Epithelial cell of esophagus (primary cell): Measurements from ENCODE around the gene AGPAT1.

Experiments used
- DNase-seq: peaks from one replicate; pipeline ENCODE4 v3.0.0; 2010; ENCODE audit warnings: low read depth
- H3K4me3 ChIP-seq: 2 replicates; pipeline ENCODE4 v1.5.1; 2011; ENCODE audit warnings: mild to moderate bottlenecking, low read length, control low read depth
- TF ChIP-seq, protein P1 (sequence below): IDR thresholded peaks from 2 replicates; pipeline ENCODE4 v1.5.1; 2011; ENCODE audit warnings: low read depth, mild to moderate bottlenecking, low read length, control low read depth, inconsistent platforms; ENCODE audit not compliant: insufficient read depth; ENCODE audit errors: missing control alignments

Gene AGPAT1

GRCh38 chr6:32127409-32127716, 48.5 kb downstream of the AGPAT1 start:
- no peak for DNase-seq
- TF ChIP-seq, protein P1, sequence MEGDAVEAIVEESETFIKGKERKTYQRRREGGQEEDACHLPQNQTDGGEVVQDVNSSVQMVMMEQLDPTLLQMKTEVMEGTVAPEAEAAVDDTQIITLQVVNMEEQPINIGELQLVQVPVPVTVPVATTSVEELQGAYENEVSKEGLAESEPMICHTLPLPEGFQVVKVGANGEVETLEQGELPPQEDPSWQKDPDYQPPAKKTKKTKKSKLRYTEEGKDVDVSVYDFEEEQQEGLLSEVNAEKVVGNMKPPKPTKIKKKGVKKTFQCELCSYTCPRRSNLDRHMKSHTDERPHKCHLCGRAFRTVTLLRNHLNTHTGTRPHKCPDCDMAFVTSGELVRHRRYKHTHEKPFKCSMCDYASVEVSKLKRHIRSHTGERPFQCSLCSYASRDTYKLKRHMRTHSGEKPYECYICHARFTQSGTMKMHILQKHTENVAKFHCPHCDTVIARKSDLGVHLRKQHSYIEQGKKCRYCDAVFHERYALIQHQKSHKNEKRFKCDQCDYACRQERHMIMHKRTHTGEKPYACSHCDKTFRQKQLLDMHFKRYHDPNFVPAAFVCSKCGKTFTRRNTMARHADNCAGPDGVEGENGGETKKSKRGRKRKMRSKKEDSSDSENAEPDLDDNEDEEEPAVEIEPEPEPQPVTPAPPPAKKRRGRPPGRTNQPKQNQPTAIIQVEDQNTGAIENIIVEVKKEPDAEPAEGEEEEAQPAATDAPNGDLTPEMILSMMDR, result no peak
- H3K4me3 ChIP-seq, result peak overlapping the region; percentile 100

DNA sequence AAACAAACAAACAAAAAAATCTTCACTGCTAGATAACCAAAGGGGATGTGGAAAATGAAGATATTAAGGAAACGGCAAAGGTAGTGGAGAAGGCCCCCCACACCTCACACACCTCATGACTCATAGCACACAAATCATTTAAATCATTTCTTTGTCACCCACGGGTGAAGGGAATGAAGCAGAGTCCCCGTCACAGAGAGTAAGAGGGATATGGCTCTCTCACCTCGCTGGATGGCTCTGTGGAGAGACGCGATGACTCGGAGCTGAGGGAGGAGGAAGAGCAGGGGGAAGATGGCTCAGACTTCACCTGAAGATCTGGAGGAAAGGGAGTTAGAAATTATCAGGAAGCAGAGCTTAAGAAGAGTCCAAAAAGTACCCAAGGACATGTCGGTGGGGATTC, 49.0 kb downstream of the AGPAT1 start:
- peak overlapping the region; percentile 100 for H3K4me3 ChIP-seq
- TF ChIP-seq, protein P1, result no peak
- DNase-seq, result peak; percentile 34

DNA sequence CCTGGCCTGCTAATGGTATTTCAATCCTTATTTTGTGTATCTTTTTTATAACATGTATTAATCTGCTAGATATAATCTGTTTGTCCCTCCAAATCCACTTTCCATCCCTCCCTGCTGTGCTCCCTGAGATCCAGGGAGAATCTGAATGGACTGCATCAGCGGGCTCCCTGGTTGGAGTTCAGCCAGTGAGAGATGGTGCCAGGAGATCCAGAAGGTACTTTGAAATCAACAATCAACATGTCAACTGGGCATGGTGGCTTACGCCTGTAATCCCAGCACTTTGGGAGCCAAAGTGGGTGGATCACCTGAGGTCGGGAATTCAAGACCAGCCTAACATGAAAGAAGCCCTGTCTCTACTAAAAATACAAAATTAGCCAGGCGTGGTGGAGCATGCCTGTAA, 52.2 kb downstream of the AGPAT1 start:
- H3K4me3 ChIP-seq, result no peak overlapping the region
- TF ChIP-seq, protein P1, result no peak
- no peak for DNase-seq

- H3K4me3 ChIP-seq, result no peak overlapping the region
- TF ChIP-seq, protein P1, result no peak
- DNase-seq, result no peak
Measured at GRCh38 chr6:32120573-32121059, 55.3 kb downstream of the AGPAT1 start.

DNA sequence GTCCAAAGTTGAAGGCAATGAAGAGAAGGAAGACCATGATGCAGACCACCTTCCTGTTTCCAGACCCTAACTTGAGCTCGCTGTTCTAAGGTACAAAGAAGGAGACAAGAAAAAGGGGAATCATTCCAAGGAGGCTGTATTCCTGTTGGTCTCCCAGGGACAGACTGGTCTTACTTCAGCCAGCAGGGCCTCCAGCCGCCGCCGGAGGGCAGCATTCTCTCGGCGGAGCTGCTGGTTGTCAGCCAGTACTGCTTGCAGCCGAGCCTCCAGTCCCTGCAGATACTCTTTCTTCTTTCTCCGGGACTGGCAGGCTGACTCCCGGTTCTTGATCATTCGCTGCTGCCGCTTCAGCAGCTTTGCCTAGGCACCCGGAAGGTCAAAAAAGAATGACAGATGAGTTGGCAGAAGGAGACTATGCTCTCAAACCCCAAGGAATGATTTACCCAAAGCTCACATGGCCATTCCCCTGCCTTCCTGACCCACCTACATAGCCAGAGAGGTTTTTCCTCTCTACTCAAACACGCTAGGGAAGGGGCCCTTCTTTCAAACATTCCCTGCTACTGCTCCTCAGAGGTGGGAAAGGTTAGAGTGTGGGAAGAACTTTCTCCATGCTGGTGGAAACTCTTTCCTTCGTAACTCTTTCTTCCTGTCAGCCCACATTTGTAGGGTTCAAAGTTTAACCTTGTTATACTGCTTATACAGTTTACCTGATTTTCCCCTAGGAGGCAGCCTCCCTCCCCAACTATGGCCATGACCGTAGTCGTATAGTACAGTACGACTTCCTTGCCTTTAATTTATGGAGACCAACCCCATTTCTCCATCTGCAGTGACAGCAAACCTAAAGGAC, 56.9 kb downstream of the AGPAT1 start:
- TF ChIP-seq, protein P1, result peak; percentile 95
- peak; percentile 89 for DNase-seq
- no peak overlapping the region for H3K4me3 ChIP-seq
